Thyroid gland (tissue), 4 donors: ENCODE measurements around the gene TSHZ2. TPM values are rescaled to one million over a fixed set of nuclear protein-coding genes. Genes with fewer than 3 reads are reported as not detected.

Experiments used
- DNase-seq, 2 donors: peaks; one replicate each; pipeline ENCODE4 v3.0.0-alpha.2; 2019
- H3K27ac ChIP-seq, 3 donors: fragments of 200-600 bp; sonication (generic); 1 replicate in 2 of 3; 2 replicates in 1 of 3; pipeline ENCODE4 v1.5.1; 2016 to 2019; ENCODE audit warnings: mild to moderate bottlenecking in 1 of 3, moderate library complexity in 1 of 3
- H3K27me3 ChIP-seq: fragments of 200-600 bp; sonication (generic); one replicate; pipeline ENCODE4 v1.5.1; 2019
- H3K36me3 ChIP-seq, 2 donors: fragments of 200-600 bp; sonication (generic); one replicate each; pipeline ENCODE4 v1.5.1; 2016 to 2019
- H3K4me1 ChIP-seq, 2 donors: fragments of 200-600 bp; sonication (generic); one replicate each; pipeline ENCODE4 v1.5.1; 2017 to 2019
- H3K4me3 ChIP-seq, 3 donors: fragments of 200-600 bp; sonication (generic); replicated peaks in 1 of 3; 1 replicate in 2 of 3; 2 replicates in 1 of 3; pipeline ENCODE4 v1.5.1; 2016; ENCODE audit warnings: mild to moderate bottlenecking in 1 of 3
- H3K9me3 ChIP-seq: fragments of 200-600 bp; sonication (generic); one replicate; pipeline ENCODE4 v1.5.1; 2017
- POLR2A ChIP-seq, 2 donors: fragments of 450-650 bp; IDR thresholded peaks; one replicate each; pipeline ENCODE4 v1.6.1; 2017; ENCODE audit warnings: antibody characterized with exemption in 2 of 2, mild to moderate bottlenecking in 2 of 2, moderate library complexity in 1 of 2
- WGBS, 2 donors: methylation state at CpG; one replicate each; pipeline ENCODE4 v1.1.5; 2017; 5-methylcytosine and 5-hydroxymethylcytosine counted together
- intact Hi-C: fragments of 100-400 bp; cut with DNase I; formaldehyde crosslinking; loops from one replicate; pipeline ENCODE4 v1.15.1; 2023
- total RNA-seq, 4 donors: library from RNA; depleted of rRNA; stranded (reverse); fragments of >200 nt; gene quantifications; one replicate each; pipeline ENCODE4 v1.2.3, GENCODE V29; 2016
- TF ChIP-seq, protein P1 (sequence below), 6 experiments: fragments of 200-600 bp in 3 of 6; fragments of 450-650 bp in 3 of 6; sonication (generic) in 3 of 6; IDR thresholded peaks; one replicate each; pipeline ENCODE4 v1.5.1; 2016 to 2019; ENCODE audit warnings: antibody characterized with exemption in 6 of 6, mild to moderate bottlenecking in 2 of 6, inconsistent platforms in 1 of 6, moderate library complexity in 1 of 6

TSHZ2 gene
- total RNA-seq, 4 donors from 2014 or later = 11.0 to 27.9 (median 14.0) TPM

DNA sequence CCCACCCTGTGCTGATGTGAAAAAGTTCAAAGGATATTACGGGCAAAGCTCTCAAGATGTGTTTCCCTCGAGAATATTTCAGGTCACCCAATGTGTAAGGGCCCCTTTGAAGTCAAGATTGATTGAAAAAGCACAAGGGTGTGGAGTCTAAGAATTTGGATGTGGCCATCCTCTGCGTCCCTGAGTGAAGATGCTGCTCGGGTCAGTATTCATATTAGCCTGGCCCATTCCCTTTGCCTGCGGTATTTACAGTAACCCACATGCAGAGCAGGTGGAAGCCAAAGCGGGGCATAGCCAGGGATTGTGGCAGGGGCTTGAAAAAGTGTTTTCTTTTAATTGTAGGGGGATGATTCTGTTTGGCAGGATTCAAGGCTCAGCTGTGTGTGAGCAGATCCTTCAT lies 211.0 kb downstream of the TSHZ2 start:
- Histone ChIP-seq H3K9me3 (no peaks in the 10 kb centered on the region), H3K27ac (no peak overlapping the region), H3K4me1 (no peaks in the 10 kb centered on the region), H3K36me3 (no peaks in the 10 kb centered on the region), H3K4me3 (no peak overlapping the region), H3K27me3 (no peaks in the 10 kb centered on the region)
- 84 to 90% methylated on average over 6 of the region's 6 CpGs for WGBS, 2 donors
- DNase-seq = no peak
- TF ChIP-seq, protein P1, sequence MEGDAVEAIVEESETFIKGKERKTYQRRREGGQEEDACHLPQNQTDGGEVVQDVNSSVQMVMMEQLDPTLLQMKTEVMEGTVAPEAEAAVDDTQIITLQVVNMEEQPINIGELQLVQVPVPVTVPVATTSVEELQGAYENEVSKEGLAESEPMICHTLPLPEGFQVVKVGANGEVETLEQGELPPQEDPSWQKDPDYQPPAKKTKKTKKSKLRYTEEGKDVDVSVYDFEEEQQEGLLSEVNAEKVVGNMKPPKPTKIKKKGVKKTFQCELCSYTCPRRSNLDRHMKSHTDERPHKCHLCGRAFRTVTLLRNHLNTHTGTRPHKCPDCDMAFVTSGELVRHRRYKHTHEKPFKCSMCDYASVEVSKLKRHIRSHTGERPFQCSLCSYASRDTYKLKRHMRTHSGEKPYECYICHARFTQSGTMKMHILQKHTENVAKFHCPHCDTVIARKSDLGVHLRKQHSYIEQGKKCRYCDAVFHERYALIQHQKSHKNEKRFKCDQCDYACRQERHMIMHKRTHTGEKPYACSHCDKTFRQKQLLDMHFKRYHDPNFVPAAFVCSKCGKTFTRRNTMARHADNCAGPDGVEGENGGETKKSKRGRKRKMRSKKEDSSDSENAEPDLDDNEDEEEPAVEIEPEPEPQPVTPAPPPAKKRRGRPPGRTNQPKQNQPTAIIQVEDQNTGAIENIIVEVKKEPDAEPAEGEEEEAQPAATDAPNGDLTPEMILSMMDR (IDR thresholded peaks at IDR 0.05) = no peak
- TF ChIP-seq POLR2A (IDR thresholded peaks at IDR 0.05) = no peak
- intact Hi-C loops = no loop called here

- Histone ChIP-seq H3K27ac (no peak overlapping the region), H3K9me3 (no peaks in the 10 kb centered on the region), H3K36me3 (no peaks in the 10 kb centered on the region), H3K4me3 (no peak overlapping the region), H3K27me3 (no peaks in the 10 kb centered on the region), H3K4me1 (no peaks in the 10 kb centered on the region)
- 71 to 72% methylated on average over 6 of the region's 6 CpGs for WGBS, 2 donors
- TF ChIP-seq POLR2A (IDR thresholded peaks at IDR 0.05) = no peak
- TF ChIP-seq, protein P1 (IDR thresholded peaks at IDR 0.05) = no peak
- DNase-seq = no peak
- intact Hi-C loops = no loop called here
Observed at GRCh38 chr20:53186635-53187034, 214.5 kb downstream of the TSHZ2 start.

GRCh38 chr20:53187392-53188068 lies 215.4 kb downstream of the TSHZ2 start:
- no peak overlapping the region for H3K4me3 ChIP-seq
- H3K36me3 ChIP-seq = no peaks in the 10 kb centered on the region
- H3K9me3 ChIP-seq = no peaks in the 10 kb centered on the region
- no peak for DNase-seq
- 48 to 53% methylated on average over 10 of the region's 10 CpGs for WGBS, 2 donors
- no peak for TF ChIP-seq POLR2A (IDR thresholded peaks at IDR 0.05)
- TF ChIP-seq, protein P1 (IDR thresholded peaks at IDR 0.05) = no peak
- H3K4me1 ChIP-seq = no peaks in the 10 kb centered on the region
- H3K27me3 ChIP-seq = no peaks in the 10 kb centered on the region
- intact Hi-C loops = no loop called here
- no peak overlapping the region for H3K27ac ChIP-seq

DNA sequence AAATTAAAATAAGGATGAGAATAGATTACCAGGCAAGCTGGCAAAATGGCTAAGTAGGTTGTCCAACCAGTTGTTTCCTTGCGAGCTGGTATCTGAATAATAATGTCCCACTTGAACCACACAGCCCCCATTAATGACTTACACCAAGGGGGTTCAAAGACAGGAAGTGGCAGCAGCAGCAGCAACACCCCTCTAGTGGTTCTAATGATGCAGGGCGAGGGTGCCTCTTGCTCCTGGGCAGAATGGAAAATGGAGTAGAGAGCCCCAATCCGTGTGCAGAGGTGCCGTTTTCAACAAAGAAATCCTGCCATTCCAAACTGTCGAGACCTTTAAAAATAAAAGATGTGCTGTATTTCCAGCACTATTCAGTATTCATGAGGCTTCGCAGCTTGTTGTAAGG lies 218.1 kb downstream of the TSHZ2 start:
- TF ChIP-seq, protein P1 (IDR thresholded peaks at IDR 0.05) = no peak
- no peak for TF ChIP-seq POLR2A (IDR thresholded peaks at IDR 0.05)
- no peak overlapping the region for H3K27ac ChIP-seq
- H3K27me3 ChIP-seq = no peaks in the 10 kb centered on the region
- DNase-seq = no peak
- no peak overlapping the region for H3K4me3 ChIP-seq
- intact Hi-C loops = no loop called here
- H3K4me1 ChIP-seq = no peaks in the 10 kb centered on the region
- WGBS, 2 donors = 89 to 93% methylated on average over 6 of the region's 6 CpGs
- no peaks in the 10 kb centered on the region for H3K36me3 ChIP-seq
- H3K9me3 ChIP-seq = no peaks in the 10 kb centered on the region

DNA sequence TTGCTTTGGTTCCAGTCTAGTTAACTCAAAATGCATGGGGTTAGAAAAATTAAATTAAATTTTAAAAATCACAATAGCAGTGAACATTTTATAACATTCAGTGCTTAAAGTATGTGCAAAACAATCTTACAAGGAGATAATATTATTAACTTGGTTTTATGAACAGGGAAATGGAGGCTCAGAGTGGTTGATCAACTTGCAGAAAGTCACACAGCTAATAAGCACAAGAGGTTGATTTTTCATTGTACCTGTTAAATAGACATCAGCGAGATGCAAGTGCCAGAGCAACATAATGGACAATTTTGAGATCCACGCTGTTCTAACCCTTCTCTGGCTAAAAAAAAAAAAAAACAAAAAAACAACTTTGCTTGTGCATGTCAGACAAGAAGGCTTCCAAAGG lies 219.8 kb downstream of the TSHZ2 start:
- H3K27me3 ChIP-seq = no peaks in the 10 kb centered on the region
- H3K36me3 ChIP-seq = no peaks in the 10 kb centered on the region
- no peak overlapping the region for H3K27ac ChIP-seq
- intact Hi-C loops = no loop called here
- no peaks in the 10 kb centered on the region for H3K4me1 ChIP-seq
- no peak for DNase-seq
- H3K9me3 ChIP-seq = no peaks in the 10 kb centered on the region
- TF ChIP-seq, protein P1 (IDR thresholded peaks at IDR 0.05) = no peak
- TF ChIP-seq POLR2A (IDR thresholded peaks at IDR 0.05) = no peak
- H3K4me3 ChIP-seq = no peak overlapping the region
- WGBS, 2 donors = 86 to 89% methylated on average over 2 of the region's 2 CpGs
